B cell (primary cell): Measurements from ENCODE around the gene ZNF587B. TPM values are rescaled to one million over a fixed set of nuclear protein-coding genes. Genes with fewer than 3 reads are reported as not detected.
"Not testable (repeated sequence)": the region's sequence is repeated elsewhere in the genome, so short reads cannot be mapped to it uniquely, and the experiment has no call there.

ENCODE experiments used
- ATAC-seq: fragments of 200-7000 bp; cut with Tn5 transposase; one replicate; pipeline ENCODE4 v1.10.0; 2021; ENCODE audit warnings: low read depth, mild to moderate bottlenecking, moderate number of reproducible peaks, moderate library complexity
- CTCF ChIA-PET: fragments of 350-600 bp; sonication (Branson Sonifier 250); formaldehyde crosslinking; loops from one replicate; lab custom pipeline; 2021; ENCODE audit warnings: antibody characterized with exemption, inconsistent platforms; lab: Charles Lee
- POLR2A ChIA-PET: fragments of 350-600 bp; sonication (Branson Sonifier 250); formaldehyde crosslinking; loops from one replicate; lab custom pipeline; 2021; ENCODE audit warnings: antibody characterized with exemption; lab: Charles Lee
- DNase-seq: peaks from one replicate; pipeline ENCODE4 v3.0.0; 2013
- H2AFZ ChIP-seq: 2 replicates; pipeline ENCODE4 v1.6.1; 2012; ENCODE audit warnings: mild to moderate bottlenecking, low read depth, low read length; ENCODE audit not compliant: insufficient read depth, poor library complexity, severe bottlenecking
- H3K27ac ChIP-seq, 2 donors: 1 replicate in 1 of 2; 2 replicates in 1 of 2; pipeline ENCODE4 v1.5.1; 2012 to 2013; ENCODE audit warnings: low read length in 2 of 2, mild to moderate bottlenecking in 2 of 2, moderate library complexity in 1 of 2
- H3K27me3 ChIP-seq, 4 experiments: fragments of 200-600 bp in 1 of 4; sonication (generic) in 1 of 4; replicated peaks in 1 of 4; 1 replicate in 2 of 4; 2 replicates in 2 of 4; pipeline versions ENCODE4 v1.6.1 to v1.7.0; 2013 to 2016; ENCODE audit warnings: low read length in 3 of 4, mild to moderate bottlenecking in 2 of 4, mixed read lengths in 1 of 4, moderate library complexity in 1 of 4; ENCODE audit not compliant: insufficient read depth in 4 of 4, control insufficient read depth in 3 of 4; ENCODE audit errors: control extremely low read depth in 1 of 4
- H3K36me3 ChIP-seq, 2 experiments: replicated peaks in 1 of 2; 1 replicate in 1 of 2; 2 replicates in 1 of 2; pipeline versions ENCODE4 v1.6.1 to v1.7.1; 2013; ENCODE audit warnings: low read length in 1 of 2; ENCODE audit not compliant: insufficient read depth in 2 of 2, control insufficient read depth in 1 of 2; ENCODE audit errors: control extremely low read depth in 1 of 2, extremely low read depth in 1 of 2
- H3K4me1 ChIP-seq, 2 donors: fragments of 200-600 bp in 1 of 2; sonication (generic) in 1 of 2; 1 replicate in 1 of 2; 2 replicates in 1 of 2; pipeline versions ENCODE4 v1.5.1 to v1.6.1; 2013 to 2017; ENCODE audit warnings: low read length in 2 of 2; ENCODE audit not compliant: control insufficient read depth in 2 of 2, insufficient read depth in 2 of 2
- H3K4me2 ChIP-seq: replicated peaks from 2 replicates; pipeline ENCODE3; 2012; ENCODE audit warnings: mild to moderate bottlenecking, low read depth, low read length; ENCODE audit not compliant: poor library complexity, severe bottlenecking
- H3K4me3 ChIP-seq, 5 experiments: fragments of 200-600 bp in 1 of 5; sonication (generic) in 1 of 5; 1 replicate in 3 of 5; 2 replicates in 2 of 5; pipeline versions ENCODE4 v1.5.1 to v1.7.0; 2011 to 2016; ENCODE audit warnings: low read length in 4 of 5, mild to moderate bottlenecking in 4 of 5, low read depth in 2 of 5, control low read depth in 1 of 5, moderate library complexity in 1 of 5; ENCODE audit not compliant: insufficient read depth in 1 of 5; ENCODE audit errors: control extremely low read depth in 1 of 5, extremely low read depth in 1 of 5
- H3K79me2 ChIP-seq: fragments of 200-600 bp; sonication (generic); one replicate; pipeline ENCODE4 v1.6.0; 2016; ENCODE audit warnings: low read length; ENCODE audit not compliant: control insufficient read depth, insufficient read depth
- H3K9ac ChIP-seq: fragments of 200-600 bp; sonication (generic); 2 replicates; pipeline ENCODE4 v1.6.1; 2017; ENCODE audit warnings: mild to moderate bottlenecking, low read length, moderate library complexity
- H3K9me3 ChIP-seq, 3 donors: one replicate each; pipeline versions ENCODE4 v1.6.1 to v1.7.1; 2013; ENCODE audit warnings: low read length in 2 of 3; ENCODE audit not compliant: control insufficient read depth in 2 of 3, insufficient read depth in 1 of 3; ENCODE audit errors: control extremely low read depth in 1 of 3
- H4K20me1 ChIP-seq: 2 replicates; pipeline ENCODE4 v1.6.0; 2012; ENCODE audit warnings: mild to moderate bottlenecking, low read length; ENCODE audit not compliant: insufficient read depth, control insufficient read depth, poor library complexity, severe bottlenecking
- H3K27ac Mint-ChIP-seq: one replicate; pipeline ENCODE4 v1.8.0; 2021; ENCODE audit warnings: mixed read lengths
- H3K27me3 Mint-ChIP-seq: one replicate; pipeline ENCODE4 v1.8.0; 2021; ENCODE audit warnings: mixed read lengths
- H3K4me1 Mint-ChIP-seq: one replicate; pipeline ENCODE4 v1.8.0; 2021; ENCODE audit warnings: mixed read lengths
- H3K4me3 Mint-ChIP-seq: one replicate; pipeline ENCODE4 v1.8.0; 2021; ENCODE audit warnings: mixed read lengths
- H3K9me3 Mint-ChIP-seq: one replicate; pipeline ENCODE4 v1.8.0; 2022; ENCODE audit warnings: mixed read lengths; ENCODE audit not compliant: insufficient read depth
- WGBS: methylation state at CpG from one replicate; pipeline ENCODE4 v1.1.5; 2013; ENCODE audit warnings: missing lambda C conversion rate; ENCODE audit not compliant: insufficient coverage; 5-methylcytosine and 5-hydroxymethylcytosine counted together
- intact Hi-C: fragments of 100-400 bp; cut with micrococcal nuclease; formaldehyde crosslinking; loops from one replicate; pipeline ENCODE4 v1.10.0; 2022
- polyA plus RNA-seq: library from polyadenylated mRNA; depleted of rRNA; stranded (reverse); fragments of >200 nt; gene quantifications from 2 replicates; pipeline ENCODE4 v1.2.3, GENCODE V29; 2012
- total RNA-seq, 2 donors: library from RNA; stranded (reverse); fragments of 120-200 nt in 1 of 2; gene quantifications; 1 replicate in 1 of 2; 2 replicates in 1 of 2; pipeline versions ENCODE4 v1.2.3 to v1.2.4, GENCODE V29; 2013 to 2022

Gene ZNF587B
- total and polyA plus RNA-seq, 2 donors (not counting 1 experiment from before 2014, with no cell fraction given) = 9.9 to 29.1 TPM

GRCh38 chr19:57890706-57891105, 60.6 kb downstream of the ZNF587B start:
- H3K36me3 ChIP-seq, H3K4me3 Mint-ChIP-seq, H3K27ac Mint-ChIP-seq, H3K27me3 ChIP-seq, H3K27ac ChIP-seq, intact Hi-C loops, H3K9me3 Mint-ChIP-seq, H4K20me1 ChIP-seq, H3K27me3 Mint-ChIP-seq, H3K4me3 ChIP-seq, DNase-seq, H2AFZ ChIP-seq, H3K4me2 ChIP-seq, POLR2A ChIA-PET, ATAC-seq, H3K9ac ChIP-seq: not testable (repeated sequence)
- 100% methylated on average over 1 of the region's 3 CpGs for WGBS
- CTCF ChIA-PET = interaction anchor here (1.0 kb wide), 1 partner anchor 14 kb away, joined by 3 read pairs; no protein-coding TSS in a partner anchor
- Histone ChIP-seq H3K79me2 (peaks cover 36% of the 10 kb centered on the region), H3K4me1 (peaks cover 17 to 19% of the 10 kb centered on the region in 2 donors), H3K9me3 (peaks cover 0 to 16% (median 0%) of the 10 kb centered on the region in 3 donors)
- H3K4me1 Mint-ChIP-seq = peaks cover 27% of the 10 kb centered on the region

Other genes with a start within 250 kb of the ZNF587B start
- gene ZIK1, start 246.2 kb upstream of the ZNF587B start, total RNA-seq = 19.2 and 21.8 TPM in 2 replicates
- gene ZIK1, start 246.2 kb upstream of the ZNF587B start, polyA plus RNA-seq = 3.4 and 5.3 TPM in 2 replicates
- gene ZNF530, start 230.4 kb upstream of the ZNF587B start, total RNA-seq = 11.2 and 11.6 TPM in 2 replicates
- 2.2 and 4.3 TPM in 2 replicates for gene ZNF530, start 230.4 kb upstream of the ZNF587B start, polyA plus RNA-seq
- gene ZNF134, start 216.1 kb upstream of the ZNF587B start, total RNA-seq = 38.1 and 38.9 TPM in 2 replicates
- 7.8 and 16.7 TPM in 2 replicates for gene ZNF134, start 216.1 kb upstream of the ZNF587B start, polyA plus RNA-seq
- gene ZNF211, start 197.1 kb upstream of the ZNF587B start, total RNA-seq = 53.5 and 53.6 TPM in 2 replicates
- 22.0 and 24.4 TPM in 2 replicates for gene ZNF211, start 197.1 kb upstream of the ZNF587B start, polyA plus RNA-seq
- not detected in 2 replicates for gene ZSCAN4, start 161.4 kb upstream of the ZNF587B start, total RNA-seq
- not detected in 2 replicates for gene ZSCAN4, start 161.4 kb upstream of the ZNF587B start, polyA plus RNA-seq
- 24.7 and 28.3 TPM in 2 replicates for gene ZNF551, start 148.3 kb upstream of the ZNF587B start, total RNA-seq
- 4.4 and 5.0 TPM in 2 replicates for gene ZNF551, start 148.3 kb upstream of the ZNF587B start, polyA plus RNA-seq
- gene ZNF154, start 121.1 kb upstream of the ZNF587B start, total RNA-seq = 40.4 and 42.8 TPM in 2 replicates
- gene ZNF154, start 121.1 kb upstream of the ZNF587B start, polyA plus RNA-seq = 21.9 and 25.4 TPM in 2 replicates
- gene ZNF671, start 102.7 kb upstream of the ZNF587B start, total RNA-seq = 43.3 and 44.2 TPM in 2 replicates
- 15.9 and 17.0 TPM in 2 replicates for gene ZNF671, start 102.7 kb upstream of the ZNF587B start, polyA plus RNA-seq
- gene ZNF776, start 83.5 kb upstream of the ZNF587B start, total RNA-seq = 47.5 and 51.6 TPM in 2 replicates
- gene ZNF776, start 83.5 kb upstream of the ZNF587B start, polyA plus RNA-seq = 15.6 and 22.6 TPM in 2 replicates
- 48.0 and 51.3 TPM in 2 replicates for gene ZNF586, start 60.6 kb upstream of the ZNF587B start, total RNA-seq
- gene ZNF586, start 60.6 kb upstream of the ZNF587B start, polyA plus RNA-seq = 18.0 and 28.4 TPM in 2 replicates
- gene ZNF552, start 15.4 kb upstream of the ZNF587B start, total RNA-seq = 21.7 and 29.9 TPM in 2 replicates
- gene ZNF552, start 15.4 kb upstream of the ZNF587B start, polyA plus RNA-seq = 6.7 and 8.1 TPM in 2 replicates
- gene ZNF587, start 19.6 kb downstream of the ZNF587B start, total RNA-seq = 72.9 and 77.6 TPM in 2 replicates
- gene ZNF587, start 19.6 kb downstream of the ZNF587B start, polyA plus RNA-seq = 16.6 and 17.0 TPM in 2 replicates
- 83.9 and 95.1 TPM in 2 replicates for gene ZNF814, start 58.7 kb downstream of the ZNF587B start, total RNA-seq
- gene ZNF814, start 58.7 kb downstream of the ZNF587B start, polyA plus RNA-seq = 27.7 and 28.9 TPM in 2 replicates
- gene ZNF417, start 86.3 kb downstream of the ZNF587B start, total RNA-seq = 52.6 and 54.4 TPM in 2 replicates
- 8.9 and 12.3 TPM in 2 replicates for gene ZNF417, start 86.3 kb downstream of the ZNF587B start, polyA plus RNA-seq
- gene ZNF418, start 105.1 kb downstream of the ZNF587B start, total RNA-seq = 35.8 and 38.9 TPM in 2 replicates
- gene ZNF418, start 105.1 kb downstream of the ZNF587B start, polyA plus RNA-seq = 10.3 and 12.2 TPM in 2 replicates
- 18.3 and 19.0 TPM in 2 replicates for gene ZNF256, start 117.4 kb downstream of the ZNF587B start, total RNA-seq
- 10.0 and 16.5 TPM in 2 replicates for gene ZNF256, start 117.4 kb downstream of the ZNF587B start, polyA plus RNA-seq
- 1.7 and 2.2 TPM in 2 replicates for gene C19orf18, start 144.2 kb downstream of the ZNF587B start, total RNA-seq
- 0.53 TPM in 1 of 2 replicates, not detected in the other for gene C19orf18, start 144.2 kb downstream of the ZNF587B start, polyA plus RNA-seq
- gene ZNF606, start 172.5 kb downstream of the ZNF587B start, total RNA-seq = 48.1 and 48.4 TPM in 2 replicates
- 11.5 and 12.4 TPM in 2 replicates for gene ZNF606, start 172.5 kb downstream of the ZNF587B start, polyA plus RNA-seq
- not detected in 2 replicates for gene ZSCAN1, start 203.7 kb downstream of the ZNF587B start, total RNA-seq
- 0.13 TPM in 1 of 2 replicates, not detected in the other for gene ZSCAN1, start 203.7 kb downstream of the ZNF587B start, polyA plus RNA-seq
- gene ZNF135, start 229.0 kb downstream of the ZNF587B start, total RNA-seq = 10.0 and 10.1 TPM in 2 replicates
- gene ZNF135, start 229.0 kb downstream of the ZNF587B start, polyA plus RNA-seq = 8.9 and 9.2 TPM in 2 replicates